ENCODE results near the gene SLC8A3.

DNA sequence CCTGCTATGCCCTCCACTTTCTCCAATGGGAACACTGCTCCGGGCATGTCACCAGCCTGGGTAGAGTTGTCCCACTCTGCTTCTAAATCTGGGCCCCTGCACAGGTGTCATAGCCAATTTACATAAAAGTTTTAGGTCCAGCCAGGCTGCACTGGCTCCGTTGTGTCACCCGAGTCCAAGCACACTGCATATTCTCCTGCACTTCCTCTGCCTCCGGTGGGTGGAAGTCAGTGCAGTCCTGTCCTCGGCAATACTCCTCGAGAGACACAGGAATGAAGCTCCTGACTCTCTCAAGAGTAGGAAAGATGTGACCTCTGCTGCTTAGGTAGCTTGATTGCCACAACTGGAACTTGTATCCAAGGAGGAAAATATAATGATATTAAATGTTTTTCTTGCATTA lies 15.2 kb downstream of the SLC8A3 start:
- TF ChIP-seq, protein P1, sequence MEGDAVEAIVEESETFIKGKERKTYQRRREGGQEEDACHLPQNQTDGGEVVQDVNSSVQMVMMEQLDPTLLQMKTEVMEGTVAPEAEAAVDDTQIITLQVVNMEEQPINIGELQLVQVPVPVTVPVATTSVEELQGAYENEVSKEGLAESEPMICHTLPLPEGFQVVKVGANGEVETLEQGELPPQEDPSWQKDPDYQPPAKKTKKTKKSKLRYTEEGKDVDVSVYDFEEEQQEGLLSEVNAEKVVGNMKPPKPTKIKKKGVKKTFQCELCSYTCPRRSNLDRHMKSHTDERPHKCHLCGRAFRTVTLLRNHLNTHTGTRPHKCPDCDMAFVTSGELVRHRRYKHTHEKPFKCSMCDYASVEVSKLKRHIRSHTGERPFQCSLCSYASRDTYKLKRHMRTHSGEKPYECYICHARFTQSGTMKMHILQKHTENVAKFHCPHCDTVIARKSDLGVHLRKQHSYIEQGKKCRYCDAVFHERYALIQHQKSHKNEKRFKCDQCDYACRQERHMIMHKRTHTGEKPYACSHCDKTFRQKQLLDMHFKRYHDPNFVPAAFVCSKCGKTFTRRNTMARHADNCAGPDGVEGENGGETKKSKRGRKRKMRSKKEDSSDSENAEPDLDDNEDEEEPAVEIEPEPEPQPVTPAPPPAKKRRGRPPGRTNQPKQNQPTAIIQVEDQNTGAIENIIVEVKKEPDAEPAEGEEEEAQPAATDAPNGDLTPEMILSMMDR (IDR thresholded peaks at IDR 0.05): no peak
- TF ChIP-seq POLR2AphosphoS5 (IDR thresholded peaks at IDR 0.05) (no peak), EP300 (IDR thresholded peaks at IDR 0.05) (no peak)

All from gastroesophageal sphincter (tissue), 3 donors.